HepG2 (cell line): ENCODE results near the gene C19orf85. TPM values are rescaled to one million over a fixed set of nuclear protein-coding genes. Genes with fewer than 3 reads are reported as not detected.
A peak's percentile ranks its signal among the peaks of the same experiment; 100 is the strongest.

ENCODE experiments used
- ATF3 ChIP-seq: sonication (generic); formaldehyde crosslinking; IDR thresholded peaks from 2 replicates; pipeline ENCODE4 v1.4.0; 2020; ENCODE audit warnings: missing genetic modification reagents
- ETV5 ChIP-seq: IDR thresholded peaks from 2 replicates; pipeline ENCODE4 v1.6.1; 2018; ENCODE audit warnings: missing biosample characterization, missing genetic modification reagents, inconsistent platforms, borderline replicate concordance
- GLMP ChIP-seq: sonication (generic); formaldehyde crosslinking; IDR thresholded peaks from 2 replicates; pipeline ENCODE4 v1.9.0; 2021; ENCODE audit warnings: missing genetic modification reagents, mild to moderate bottlenecking, borderline replicate concordance
- KDM2A ChIP-seq: sonication (generic); formaldehyde crosslinking; IDR thresholded peaks from 2 replicates; pipeline ENCODE4 v1.4.0; 2020; ENCODE audit warnings: low read depth, missing genetic modification reagents, borderline replicate concordance
- KMT2A ChIP-seq: sonication (generic); formaldehyde crosslinking; IDR thresholded peaks from 2 replicates; pipeline ENCODE4 v1.4.0; 2020; ENCODE audit warnings: missing genetic modification reagents
- LCORL ChIP-seq, 2 experiments: fragments of 450-650 bp in 1 of 2; sonication (generic) in 1 of 2; formaldehyde crosslinking in 1 of 2; IDR thresholded peaks; 2 replicates each; pipeline versions ENCODE4 v1.5.0 to v1.6.1; 2017 to 2020; ENCODE audit warnings: antibody characterized with exemption in 1 of 2, missing genetic modification reagents in 1 of 2
- PITX1 ChIP-seq: sonication (generic); formaldehyde crosslinking; IDR thresholded peaks from 2 replicates; pipeline ENCODE4 v1.5.1; 2020; ENCODE audit warnings: mild to moderate bottlenecking, missing genetic modification reagents
- POGK ChIP-seq: sonication (generic); formaldehyde crosslinking; conservative IDR thresholded peaks from 2 replicates; pipeline ENCODE4 v1.8.0; 2022; ENCODE audit warnings: mild to moderate bottlenecking, moderate library complexity, missing genetic modification reagents
- THAP11 ChIP-seq: IDR thresholded peaks from 2 replicates; pipeline ENCODE4 v1.6.1; 2016; ENCODE audit warnings: missing biosample characterization, missing genetic modification reagents
- THRA ChIP-seq: sonication (generic); formaldehyde crosslinking; IDR thresholded peaks from 2 replicates; pipeline ENCODE4 v1.4.0; 2020; ENCODE audit warnings: missing genetic modification reagents, borderline replicate concordance
- U2AF2 ChIP-seq: fragments of 200-400 bp; formaldehyde crosslinking; IDR thresholded peaks from 2 replicates; pipeline ENCODE4 v1.6.1; 2017; ENCODE audit warnings: low read depth, mild to moderate bottlenecking, low read length
- ZC3H4 ChIP-seq: sonication (generic); formaldehyde crosslinking; IDR thresholded peaks from 2 replicates; pipeline ENCODE4 v1.4.0; 2020; ENCODE audit warnings: missing genetic modification reagents, borderline replicate concordance
- ZFP37 ChIP-seq: sonication (generic); formaldehyde crosslinking; IDR thresholded peaks from 2 replicates; pipeline ENCODE4 v1.4.0; 2020; ENCODE audit warnings: missing genetic modification reagents, borderline replicate concordance
- ZFP82 ChIP-seq: sonication (generic); formaldehyde crosslinking; IDR thresholded peaks from 2 replicates; pipeline ENCODE4 v1.5.1; 2020; ENCODE audit warnings: mild to moderate bottlenecking, missing genetic modification reagents, borderline replicate concordance
- ZNF264 ChIP-seq: sonication (generic); formaldehyde crosslinking; IDR thresholded peaks from 2 replicates; pipeline ENCODE4 v1.4.0; 2020; ENCODE audit warnings: missing genetic modification reagents
- ZNF282 ChIP-seq: fragments of 450-650 bp; IDR thresholded peaks from 2 replicates; pipeline ENCODE4 v1.6.1; 2018; ENCODE audit not compliant: partially characterized antibody
- ZNF331 ChIP-seq: sonication (generic); formaldehyde crosslinking; IDR thresholded peaks from 2 replicates; pipeline ENCODE4 v1.4.0; 2020; ENCODE audit warnings: missing genetic modification reagents
- ZNF354B ChIP-seq: sonication (generic); formaldehyde crosslinking; IDR thresholded peaks from 2 replicates; pipeline ENCODE4 v1.8.0; 2022; ENCODE audit warnings: mild to moderate bottlenecking, missing genetic modification reagents
- ZNF563 ChIP-seq: sonication (generic); formaldehyde crosslinking; IDR thresholded peaks from 2 replicates; pipeline ENCODE4 v1.8.0; 2022; ENCODE audit warnings: mild to moderate bottlenecking, moderate library complexity, missing genetic modification reagents
- ZNF784 ChIP-seq: sonication (generic); formaldehyde crosslinking; IDR thresholded peaks from 2 replicates; pipeline ENCODE4 v1.5.1; 2020; ENCODE audit warnings: missing genetic modification reagents, mild to moderate bottlenecking, borderline replicate concordance
- ZNF891 ChIP-seq: sonication (generic); formaldehyde crosslinking; IDR thresholded peaks from 2 replicates; pipeline ENCODE4 v1.5.0; 2020; ENCODE audit warnings: mild to moderate bottlenecking, missing genetic modification reagents
- ZSCAN29 ChIP-seq: sonication (generic); formaldehyde crosslinking; conservative IDR thresholded peaks from 2 replicates; pipeline ENCODE4 v1.4.0; 2020; ENCODE audit warnings: mild to moderate bottlenecking, missing genetic modification reagents
- polyA plus RNA-seq, 8 experiments: library from polyadenylated mRNA; depleted of rRNA in 3 of 8; stranded (reverse) in 7 of 8; unstranded in 1 of 8; fragments of >200 nt; fragmentation: Illumina TruSeq in 4 of 8; extraction: Trizol in 4 of 8; gene quantifications; 2 replicates each; pipeline versions ENCODE4 v1.2.1 to v1.2.3, GENCODE V29; 2011 to 2016; ENCODE audit warnings: low read depth in 4 of 8, missing spikeins in 1 of 8, mixed read lengths in 1 of 8; ENCODE audit not compliant: insufficient read depth in 1 of 8
- total RNA-seq, 5 experiments: library from RNA; depleted of rRNA; stranded (reverse); fragments of >200 nt; fragmentation: Illumina TruSeq; extraction: Trizol; gene quantifications; 2 replicates each; pipeline ENCODE4 v1.2.3, GENCODE V29; 2016; ENCODE audit warnings: low read depth in 1 of 5

The C19orf85 gene
- total and polyA plus RNA-seq, 2 of the 13 experiments (the other 11 are each of a cell fraction or from before 2014, with no cell fraction given), result not detected

GRCh38 chr19:55437410-55437809 lies 27.1 kb downstream of the C19orf85 start (continued):
- TF ChIP-seq ZSCAN29 (CRISPR knock-in tag), result no peak
- TF ChIP-seq ZFP37 (CRISPR knock-in tag), result 0 out of 2 replicates have a peak, but pooled peaks have one; percentile 43
- TF ChIP-seq ZNF282, result no peak
- no peak for TF ChIP-seq LCORL (IDR thresholded peaks at IDR 0.05)
- no peak for TF ChIP-seq LCORL (CRISPR knock-in tag; IDR thresholded peaks at IDR 0.05)
- TF ChIP-seq ZNF891 (CRISPR knock-in tag), result 0 out of 2 replicates have a peak, but pooled peaks have one; percentile 55
- no peak for TF ChIP-seq U2AF2
- TF ChIP-seq ZC3H4, result no peak
- no peak for TF ChIP-seq ZFP82 (CRISPR knock-in tag)
- TF ChIP-seq ZNF354B (CRISPR knock-in tag), result no peak
- TF ChIP-seq GLMP (CRISPR knock-in tag), result peak; percentile 77; the same call in 1 of the 2 replicates
- 0 out of 2 replicates have a peak, but pooled peaks have one; percentile 23 for TF ChIP-seq THRA (CRISPR knock-in tag)
- no peak for TF ChIP-seq ETV5 (CRISPR knock-in tag)
- TF ChIP-seq KDM2A (CRISPR knock-in tag), result peak; percentile 74
- no peak for TF ChIP-seq KMT2A
- TF ChIP-seq THAP11, result peak; percentile 45; the same call in 1 of the 2 replicates
- TF ChIP-seq PITX1 (CRISPR knock-in tag), result 0 out of 2 replicates have a peak, but pooled peaks have one; percentile 27
- peak; percentile 36; the same call in 1 of the 2 replicates for TF ChIP-seq ATF3 (CRISPR knock-in tag)
- peak; percentile 68; the same call in 1 of the 2 replicates for TF ChIP-seq ZNF563 (CRISPR knock-in tag)
- peak; percentile 25; the same call in 1 of the 2 replicates for TF ChIP-seq ZNF264 (CRISPR knock-in tag)
- peak; percentile 57; the same call in 1 of the 2 replicates for TF ChIP-seq POGK
- no peak for TF ChIP-seq ZNF784 (CRISPR knock-in tag)
- TF ChIP-seq ZNF331 (CRISPR knock-in tag), result peak; percentile 74
